GM21786 (cell line): ENCODE measurements around the gene ZDHHC14.
A peak's percentile ranks its signal among the peaks of the same experiment; 100 is the strongest.
"Not testable (repeated sequence)": the region's sequence is repeated elsewhere in the genome, so short reads cannot be mapped to it uniquely, and the experiment has no call there.

Experiments used
- ATAC-seq: cut with Tn5 transposase; IDR thresholded peaks from one replicate; pipeline ENCODE4 v1.9.1; 2021; ENCODE audit not compliant: unreplicated experiment

The ZDHHC14 gene

GRCh38 chr6:157561929-157562810, 181.2 kb downstream of the ZDHHC14 start:
- ATAC-seq: peak; percentile 34

- no peak for ATAC-seq
Observed at GRCh38 chr6:157562997-157563396, 182.0 kb downstream of the ZDHHC14 start.

- ATAC-seq: peak; percentile 76
Observed at GRCh38 chr6:157563611-157564284, 182.8 kb downstream of the ZDHHC14 start.

GRCh38 chr6:157568702-157569101, 187.7 kb downstream of the ZDHHC14 start:
- ATAC-seq: no peak

- ATAC-seq: peak; percentile 58
Observed at GRCh38 chr6:157569543-157569942, 188.6 kb downstream of the ZDHHC14 start.

GRCh38 chr6:157570104-157570503, 189.1 kb downstream of the ZDHHC14 start:
- ATAC-seq: no peak

GRCh38 chr6:157570752-157571151, 189.8 kb downstream of the ZDHHC14 start:
- no peak for ATAC-seq

GRCh38 chr6:157571269-157571668, 190.3 kb downstream of the ZDHHC14 start:
- ATAC-seq: peak; percentile 54

GRCh38 chr6:157571950-157572349, 191.0 kb downstream of the ZDHHC14 start:
- no peak for ATAC-seq

GRCh38 chr6:157574851-157575424, 193.9 kb downstream of the ZDHHC14 start:
- ATAC-seq: no peak

GRCh38 chr6:157575436-157576145, 194.6 kb downstream of the ZDHHC14 start:
- no peak for ATAC-seq

GRCh38 chr6:157576991-157577390, 196.0 kb downstream of the ZDHHC14 start:
- not testable (repeated sequence) for ATAC-seq

GRCh38 chr6:157578527-157578926, 197.5 kb downstream of the ZDHHC14 start:
- ATAC-seq: not testable (repeated sequence)

GRCh38 chr6:157579467-157580031, 198.6 kb downstream of the ZDHHC14 start:
- no peak for ATAC-seq

- ATAC-seq: no peak
Observed at GRCh38 chr6:157584036-157584435, 203.0 kb downstream of the ZDHHC14 start.

- ATAC-seq: no peak
Observed at GRCh38 chr6:157585274-157586087, 204.5 kb downstream of the ZDHHC14 start.

- no peak for ATAC-seq
Observed at GRCh38 chr6:157586088-157586414, 205.1 kb downstream of the ZDHHC14 start.

- no peak for ATAC-seq
Observed at GRCh38 chr6:157586476-157587126, 205.6 kb downstream of the ZDHHC14 start.

- ATAC-seq: no peak
Observed at GRCh38 chr6:157587127-157587926, 206.3 kb downstream of the ZDHHC14 start.
